NCI-H82 (cell line): ENCODE results near the gene SPSB4.

Source experiments
- DNase-seq: peaks from one replicate; lab custom pipeline; 2025; lab: John Stamatoyannopoulos, UW

Gene SPSB4

GRCh38 chr3:141152130-141152529, 101.0 kb downstream of the SPSB4 start:
- no peak for DNase-seq

DNA sequence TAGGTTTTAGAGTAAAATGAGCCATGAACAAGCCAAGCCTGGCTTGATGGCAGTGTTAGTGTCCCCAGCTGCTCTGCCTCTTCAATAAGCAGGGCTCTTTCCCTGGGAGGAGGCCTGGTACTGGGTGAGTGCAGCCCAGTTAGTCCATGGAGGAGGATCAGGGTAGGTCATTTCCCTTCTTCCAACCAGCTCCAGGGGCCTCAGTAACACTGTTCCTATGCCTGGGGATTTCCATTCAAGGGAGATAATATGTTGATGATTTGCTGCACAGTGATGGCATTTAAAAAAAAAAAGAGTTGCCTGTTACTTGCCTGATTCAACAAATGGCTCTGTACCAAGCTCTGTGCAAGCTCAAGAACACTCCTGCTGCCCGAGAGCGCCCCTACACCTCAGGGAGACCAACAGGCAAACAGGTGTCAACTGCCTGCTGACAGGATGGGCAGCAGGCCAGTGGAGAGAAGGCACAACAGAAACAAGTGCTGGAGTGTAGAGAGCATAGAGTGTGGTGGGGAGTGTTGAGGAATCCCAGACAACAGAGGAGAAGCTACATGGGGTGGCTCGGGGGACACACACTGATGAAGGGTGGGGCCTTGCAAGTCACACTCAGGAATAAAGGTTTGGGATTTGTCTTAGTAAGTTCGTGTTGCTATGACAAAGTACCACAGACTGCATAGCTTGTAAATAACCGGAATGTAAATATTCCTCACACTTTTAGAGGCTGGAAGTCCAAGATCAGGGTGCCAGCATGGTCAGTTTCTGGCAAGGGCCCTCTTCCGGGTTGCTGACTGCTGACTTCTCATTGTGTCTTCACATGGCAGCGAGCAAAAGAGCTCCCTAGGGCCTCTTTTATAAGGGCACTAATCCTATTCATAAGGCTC, 101.9 kb downstream of the SPSB4 start:
- DNase-seq = peak; percentile 38

GRCh38 chr3:141153679-141153966, 102.5 kb downstream of the SPSB4 start:
- no peak for DNase-seq

- no peak for DNase-seq
These were observed 113.7 kb downstream of the SPSB4 start for GRCh38 chr3:141164852-141165251.

DNA sequence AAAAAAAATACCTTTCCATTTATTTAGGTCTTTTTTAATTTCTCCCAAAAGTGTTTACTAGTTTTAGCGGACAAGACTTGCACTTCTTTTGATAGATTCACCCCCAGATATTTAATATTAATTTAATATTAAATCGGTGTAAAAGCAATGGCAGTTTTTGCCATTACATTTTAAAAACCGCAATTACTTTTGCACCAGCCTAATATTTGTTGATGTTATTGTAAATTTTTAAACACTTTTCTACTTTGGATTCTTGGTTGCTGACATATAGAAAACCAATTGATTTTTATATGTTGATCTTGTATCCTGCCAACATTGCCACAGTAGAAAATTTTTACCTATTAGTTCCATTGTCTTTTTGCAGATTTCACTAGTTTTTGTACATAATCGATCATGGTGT, 116.5 kb downstream of the SPSB4 start:
- no peak for DNase-seq

- no peak for DNase-seq
These were observed 119.6 kb downstream of the SPSB4 start for GRCh38 chr3:141170678-141171295.

- no peak for DNase-seq
These were observed 123.5 kb downstream of the SPSB4 start for GRCh38 chr3:141174674-141175073.

- DNase-seq = no peak
These were observed 125.6 kb downstream of the SPSB4 start for GRCh38 chr3:141176775-141177174.

- no peak for DNase-seq
These were observed 126.9 kb downstream of the SPSB4 start for GRCh38 chr3:141178026-141178425.

- no peak for DNase-seq
These were observed 127.4 kb downstream of the SPSB4 start for GRCh38 chr3:141178551-141178950.

DNA sequence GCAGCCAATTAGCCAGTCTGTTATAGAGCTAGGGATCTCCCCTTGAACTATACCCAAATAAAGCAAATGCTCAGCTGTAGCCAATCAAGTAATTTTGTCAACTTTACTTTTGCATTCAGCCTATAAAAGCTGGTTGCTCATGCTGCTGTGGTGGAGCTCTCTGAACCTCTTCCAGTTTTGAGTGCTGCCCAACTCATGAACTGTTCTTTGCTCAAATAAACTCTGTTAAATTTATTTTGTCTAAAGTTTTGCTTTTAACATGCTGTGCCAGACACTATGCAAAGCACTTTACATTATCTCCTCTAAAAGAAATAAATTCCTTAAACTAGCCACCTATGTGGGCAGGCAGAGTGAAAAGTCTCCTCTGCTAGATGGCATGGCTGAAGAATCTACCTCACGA, 128.8 kb downstream of the SPSB4 start:
- DNase-seq = no peak

- DNase-seq = no peak
These were observed 130.0 kb downstream of the SPSB4 start for GRCh38 chr3:141181196-141181595.

DNA sequence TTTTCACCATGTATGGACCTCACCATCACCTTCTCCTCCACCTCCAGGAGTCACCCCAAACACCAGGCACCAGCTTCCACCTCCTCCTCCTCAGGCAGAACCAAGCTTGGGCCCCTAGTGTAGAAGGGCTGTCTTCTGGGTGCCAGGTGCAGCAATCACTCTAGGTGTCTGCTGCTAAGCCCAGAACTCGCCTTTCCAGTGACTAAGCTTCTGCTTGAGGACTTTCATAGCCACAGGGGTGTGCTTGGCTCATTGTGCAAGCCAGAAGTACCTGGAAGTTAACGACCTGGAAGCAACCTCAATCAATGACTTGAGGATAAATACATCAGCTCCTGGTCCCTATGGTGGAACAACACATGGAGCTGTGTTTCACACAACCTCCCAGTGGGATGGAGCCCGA, 130.7 kb downstream of the SPSB4 start:
- no peak for DNase-seq

GRCh38 chr3:141183606-141184005, 132.5 kb downstream of the SPSB4 start:
- DNase-seq = no peak

DNA sequence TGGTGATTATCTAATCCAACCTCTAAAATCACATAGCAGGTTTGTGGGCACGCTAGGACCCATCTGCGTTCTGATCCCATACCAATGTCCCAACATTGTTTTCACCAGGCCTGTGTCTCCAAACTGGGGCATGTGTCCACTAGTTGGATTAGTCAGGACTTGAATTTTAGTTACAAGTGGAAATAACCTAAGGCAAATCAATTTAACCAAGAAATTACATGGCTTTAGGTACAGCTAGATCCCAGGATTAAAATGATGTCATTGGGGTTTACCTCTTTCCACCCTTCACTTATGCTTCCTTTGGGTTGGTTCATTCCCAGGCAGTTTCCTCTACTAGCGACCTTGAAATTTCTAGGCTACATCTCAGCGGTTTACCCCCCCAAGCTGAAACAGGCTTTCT, 133.3 kb downstream of the SPSB4 start:
- no peak for DNase-seq

- DNase-seq = no peak
These were observed 140.1 kb downstream of the SPSB4 start for GRCh38 chr3:141191097-141191749.

DNA sequence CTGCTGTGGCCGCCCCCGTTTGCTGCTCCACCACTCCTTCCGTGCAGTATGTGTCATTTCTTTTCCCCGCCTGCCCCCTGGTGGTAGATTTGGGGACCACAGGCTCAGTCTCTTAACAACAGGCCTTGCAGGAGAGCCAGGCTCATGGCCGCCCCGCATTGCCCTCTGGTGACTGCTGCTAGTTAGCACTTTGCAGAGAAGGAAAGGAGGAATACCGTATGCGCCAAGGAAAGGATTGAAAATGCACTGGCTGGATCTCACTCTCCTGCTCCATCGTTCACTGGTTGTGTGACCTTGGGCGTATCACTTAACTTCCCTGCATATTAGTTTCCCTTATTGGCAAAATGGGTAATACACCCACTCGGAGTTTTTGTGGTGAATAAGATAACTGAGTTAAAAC, 141.2 kb downstream of the SPSB4 start:
- DNase-seq = peak; percentile 98

DNA sequence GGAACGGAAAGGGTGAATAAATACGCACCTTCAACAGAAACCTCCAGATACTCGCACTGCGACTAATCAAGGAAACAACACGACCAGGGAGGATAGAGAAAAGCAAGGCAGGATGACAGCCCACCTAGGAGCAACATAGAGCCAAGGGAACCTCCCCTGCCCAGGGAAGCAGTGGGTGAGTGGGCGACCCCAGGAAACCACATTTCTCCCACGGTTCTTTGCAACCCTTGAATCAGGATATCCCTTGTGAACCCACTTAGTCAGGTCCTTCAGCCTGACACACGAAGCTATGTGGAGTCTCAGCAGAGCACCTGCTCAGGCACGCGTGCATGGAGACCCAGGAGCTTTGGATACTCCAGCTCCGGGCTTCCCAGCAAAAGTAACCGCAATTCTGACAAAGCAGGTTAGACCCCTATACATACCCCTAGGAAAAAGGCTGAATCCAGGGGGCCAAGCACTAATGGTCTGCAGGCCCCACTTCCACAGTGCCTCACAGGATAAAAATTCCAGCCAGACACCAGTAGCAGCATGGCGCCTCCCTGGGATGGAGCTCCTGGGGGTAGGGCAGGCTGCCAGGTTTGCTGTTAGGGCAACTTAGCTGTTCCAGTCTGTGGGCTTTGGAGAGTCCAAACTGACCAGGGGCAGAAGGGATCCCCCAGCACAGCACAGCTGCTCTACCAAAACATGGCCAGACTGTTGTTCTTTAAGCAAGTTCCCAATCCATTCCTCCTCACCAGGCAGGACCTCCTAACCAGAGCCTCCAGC, 142.1 kb downstream of the SPSB4 start:
- DNase-seq = no peak
